Panc1 (cell line): ENCODE measurements around the gene ERO1B. TPM values are rescaled to one million over a fixed set of nuclear protein-coding genes. Genes with fewer than 3 reads are reported as not detected.

Experiments
- ATAC-seq: fragments of 200-7000 bp; cut with Tn5 transposase; 2 replicates; pipeline ENCODE4 v1.9.1; 2020; ENCODE audit warnings: mild to moderate bottlenecking, moderate library complexity
- BruUV-seq: library from RNA; stranded (reverse); fragments of 400-500 nt; replicated peaks from 2 replicates; lab custom pipeline; 2021; lab: Mats Ljungman, UMichigan
- CTCF ChIA-PET: fragments of 300-600 bp; sonication (Branson Sonifier 250); formaldehyde crosslinking; loops from one replicate; lab custom pipeline; 2022; ENCODE audit warnings: antibody characterized with exemption; lab: Charles Lee
- POLR2A ChIA-PET: fragments of 300-600 bp; sonication (Branson Sonifier 250); formaldehyde crosslinking; loops from one replicate; lab custom pipeline; 2022; ENCODE audit warnings: antibody characterized with exemption; lab: Charles Lee
- DNase-seq: peaks from one replicate; pipeline ENCODE4 v3.0.0-alpha.2; 2010; ENCODE audit warnings: low read depth, low spot score
- H3K27ac ChIP-seq: 2 replicates; pipeline ENCODE4 v1.5.1; 2011; ENCODE audit warnings: mild to moderate bottlenecking, low read length, inconsistent platforms
- H3K27me3 ChIP-seq: fragments of 200-500 bp; sonication (Bioruptor generic); 2 replicates; pipeline ENCODE4 v1.6.0; 2014; ENCODE audit warnings: low read length, inconsistent platforms; ENCODE audit not compliant: control insufficient read depth, insufficient read depth
- H3K36me3 ChIP-seq: fragments of 200-500 bp; sonication (Bioruptor generic); 2 replicates; pipeline ENCODE4 v1.5.1; 2014; ENCODE audit warnings: inconsistent platforms, mild to moderate bottlenecking, low read length, moderate library complexity; ENCODE audit not compliant: control insufficient read depth, insufficient read depth
- H3K4me1 ChIP-seq: 2 replicates; pipeline ENCODE4 v1.5.1; 2011; ENCODE audit warnings: inconsistent platforms, mild to moderate bottlenecking, low read length, moderate library complexity; ENCODE audit not compliant: control insufficient read depth, insufficient read depth
- H3K4me3 ChIP-seq, 2 experiments: 2 replicates each; pipeline ENCODE4 v1.5.1; 2011 to 2012; ENCODE audit warnings: low read depth in 2 of 2, low read length in 2 of 2, mild to moderate bottlenecking in 2 of 2, inconsistent platforms in 1 of 2, moderate library complexity in 1 of 2
- H3K9me3 ChIP-seq: fragments of 200-500 bp; sonication (Bioruptor generic); 2 replicates; pipeline ENCODE4 v1.5.1; 2014; ENCODE audit warnings: low read depth, mild to moderate bottlenecking, inconsistent platforms, low read length, moderate library complexity; ENCODE audit not compliant: control insufficient read depth, insufficient read depth
- POLR2AphosphoS5 ChIP-seq: IDR thresholded peaks from 2 replicates; pipeline ENCODE4 v1.6.1; 2012; ENCODE audit warnings: mild to moderate bottlenecking, low read depth, low read length, moderate library complexity
- SIN3A ChIP-seq: IDR thresholded peaks from 2 replicates; pipeline ENCODE4 v1.6.1; 2012; ENCODE audit warnings: low read depth, mild to moderate bottlenecking, low read length, moderate library complexity, borderline replicate concordance; ENCODE audit not compliant: insufficient read depth
- TCF7L2 ChIP-seq: IDR thresholded peaks from 2 replicates; pipeline ENCODE4 v1.6.1; 2011; ENCODE audit warnings: mild to moderate bottlenecking, low read depth, low read length, inconsistent platforms
- in situ Hi-C: cut with HindIII; loops from 2 replicates; pipeline ENCODE4 v1.10.0; 2016; ENCODE audit warnings: low sequenced_read_pairs, low pct_unique_long_range_greater_than_20kb
- intact Hi-C: fragments of 100-400 bp; cut with micrococcal nuclease; formaldehyde crosslinking; loops from one replicate; pipeline ENCODE4 v1.10.0; 2022; ENCODE audit not compliant: unreplicated experiment
- total RNA-seq: library from RNA; stranded (reverse); gene quantifications from one replicate; pipeline ENCODE4 v1.2.1, GENCODE V29; 2021; ENCODE audit not compliant: unreplicated experiment
- TF ChIP-seq, protein P1 (sequence below): fragments of 450-650 bp; IDR thresholded peaks from 2 replicates; pipeline ENCODE4 v1.5.1; 2017; ENCODE audit warnings: mild to moderate bottlenecking
- TF ChIP-seq, protein P2 (sequence below), 2 experiments: IDR thresholded peaks; 2 replicates each; pipeline ENCODE4 v1.6.1; 2011 to 2012; ENCODE audit warnings: low read depth in 2 of 2, control low read depth in 1 of 2, low read length in 1 of 2, mild to moderate bottlenecking in 1 of 2, moderate library complexity in 1 of 2; ENCODE audit not compliant: insufficient read depth in 1 of 2

Gene ERO1B
- total RNA-seq, 1 experiment from 2014 or later, result 19.9 TPM

DNA sequence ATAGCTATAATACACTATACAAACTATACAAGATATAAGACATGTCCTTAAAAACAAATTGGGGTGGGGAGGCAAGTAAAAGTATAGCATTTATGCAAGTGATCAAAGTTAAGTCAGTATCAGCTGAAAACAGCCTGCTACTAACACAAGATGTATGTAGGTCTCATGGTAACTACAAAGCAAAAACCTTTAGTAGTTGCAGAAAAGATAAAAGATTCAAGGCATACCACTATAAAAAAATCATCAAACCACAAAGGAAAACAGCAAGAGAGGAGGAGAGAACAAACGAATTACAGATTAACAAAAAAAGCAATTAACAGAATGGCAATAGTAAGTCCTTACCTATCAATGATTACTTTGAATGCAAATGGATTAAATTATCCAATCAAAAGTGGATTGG, 22.7 kb downstream of the ERO1B start:
- TF ChIP-seq POLR2AphosphoS5, result no peak
- TF ChIP-seq, protein P1, sequence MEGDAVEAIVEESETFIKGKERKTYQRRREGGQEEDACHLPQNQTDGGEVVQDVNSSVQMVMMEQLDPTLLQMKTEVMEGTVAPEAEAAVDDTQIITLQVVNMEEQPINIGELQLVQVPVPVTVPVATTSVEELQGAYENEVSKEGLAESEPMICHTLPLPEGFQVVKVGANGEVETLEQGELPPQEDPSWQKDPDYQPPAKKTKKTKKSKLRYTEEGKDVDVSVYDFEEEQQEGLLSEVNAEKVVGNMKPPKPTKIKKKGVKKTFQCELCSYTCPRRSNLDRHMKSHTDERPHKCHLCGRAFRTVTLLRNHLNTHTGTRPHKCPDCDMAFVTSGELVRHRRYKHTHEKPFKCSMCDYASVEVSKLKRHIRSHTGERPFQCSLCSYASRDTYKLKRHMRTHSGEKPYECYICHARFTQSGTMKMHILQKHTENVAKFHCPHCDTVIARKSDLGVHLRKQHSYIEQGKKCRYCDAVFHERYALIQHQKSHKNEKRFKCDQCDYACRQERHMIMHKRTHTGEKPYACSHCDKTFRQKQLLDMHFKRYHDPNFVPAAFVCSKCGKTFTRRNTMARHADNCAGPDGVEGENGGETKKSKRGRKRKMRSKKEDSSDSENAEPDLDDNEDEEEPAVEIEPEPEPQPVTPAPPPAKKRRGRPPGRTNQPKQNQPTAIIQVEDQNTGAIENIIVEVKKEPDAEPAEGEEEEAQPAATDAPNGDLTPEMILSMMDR, result no peak
- H3K27me3 ChIP-seq, result no peaks in the 10 kb centered on the region
- no peaks in the 10 kb centered on the region for H3K4me1 ChIP-seq
- H3K27ac ChIP-seq, result no peak overlapping the region
- intact Hi-C loops (no loop called here), in situ Hi-C loops (no loop called here)
- DNase-seq, result no peak
- H3K4me3 ChIP-seq, result no peak overlapping the region
- no peaks in the 10 kb centered on the region; the same call in 1 of the 2 replicates for H3K9me3 ChIP-seq
- POLR2A ChIA-PET, result no interaction called here
- no peak for ATAC-seq
- no TSS peak for BruUV-seq
- no peaks in the 10 kb centered on the region for H3K36me3 ChIP-seq
- CTCF ChIA-PET, result no interaction called here

DNA sequence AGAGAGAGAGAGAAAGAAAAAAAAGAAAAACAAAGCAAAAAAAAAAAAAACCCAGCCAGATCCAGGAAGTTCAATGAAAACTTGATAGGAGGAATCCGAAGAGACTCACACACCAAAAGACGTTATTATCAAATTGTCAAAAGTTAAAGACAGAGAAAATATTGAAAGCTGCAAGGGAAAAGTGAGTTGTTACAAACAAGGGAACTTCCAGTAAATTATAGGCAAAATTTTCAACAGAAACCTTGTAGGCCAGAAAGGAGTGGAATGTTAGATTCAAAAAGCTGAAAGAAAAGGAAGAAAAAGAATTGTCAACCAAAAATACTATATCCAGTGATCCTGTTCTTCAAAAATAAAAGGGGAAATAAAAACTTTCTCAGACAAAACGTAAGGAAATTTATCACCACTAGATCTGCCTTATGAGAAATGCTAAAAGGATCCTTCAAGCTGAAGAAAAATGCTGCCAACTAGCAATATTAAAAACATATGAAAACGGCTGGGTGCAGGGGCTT, 23.6 kb downstream of the ERO1B start:
- ATAC-seq (no peak), DNase-seq (no peak)
- ChIA-PET POLR2A (interaction anchor here (0.8 kb wide), 1 partner anchor 14 kb away, joined by 7 read pairs; no protein-coding TSS in a partner anchor), CTCF (no interaction called here)
- no peaks in the 10 kb centered on the region for H3K27me3 ChIP-seq
- H3K9me3 ChIP-seq, result no peaks in the 10 kb centered on the region; the same call in 1 of the 2 replicates
- H3K27ac ChIP-seq, result no peak overlapping the region
- no peak overlapping the region for H3K4me3 ChIP-seq
- H3K4me1 ChIP-seq, result no peaks in the 10 kb centered on the region
- no peaks in the 10 kb centered on the region for H3K36me3 ChIP-seq
- intact Hi-C loops, result no loop called here
- no TSS peak for BruUV-seq
- in situ Hi-C loops, result no loop called here
- TF ChIP-seq, protein P2, sequence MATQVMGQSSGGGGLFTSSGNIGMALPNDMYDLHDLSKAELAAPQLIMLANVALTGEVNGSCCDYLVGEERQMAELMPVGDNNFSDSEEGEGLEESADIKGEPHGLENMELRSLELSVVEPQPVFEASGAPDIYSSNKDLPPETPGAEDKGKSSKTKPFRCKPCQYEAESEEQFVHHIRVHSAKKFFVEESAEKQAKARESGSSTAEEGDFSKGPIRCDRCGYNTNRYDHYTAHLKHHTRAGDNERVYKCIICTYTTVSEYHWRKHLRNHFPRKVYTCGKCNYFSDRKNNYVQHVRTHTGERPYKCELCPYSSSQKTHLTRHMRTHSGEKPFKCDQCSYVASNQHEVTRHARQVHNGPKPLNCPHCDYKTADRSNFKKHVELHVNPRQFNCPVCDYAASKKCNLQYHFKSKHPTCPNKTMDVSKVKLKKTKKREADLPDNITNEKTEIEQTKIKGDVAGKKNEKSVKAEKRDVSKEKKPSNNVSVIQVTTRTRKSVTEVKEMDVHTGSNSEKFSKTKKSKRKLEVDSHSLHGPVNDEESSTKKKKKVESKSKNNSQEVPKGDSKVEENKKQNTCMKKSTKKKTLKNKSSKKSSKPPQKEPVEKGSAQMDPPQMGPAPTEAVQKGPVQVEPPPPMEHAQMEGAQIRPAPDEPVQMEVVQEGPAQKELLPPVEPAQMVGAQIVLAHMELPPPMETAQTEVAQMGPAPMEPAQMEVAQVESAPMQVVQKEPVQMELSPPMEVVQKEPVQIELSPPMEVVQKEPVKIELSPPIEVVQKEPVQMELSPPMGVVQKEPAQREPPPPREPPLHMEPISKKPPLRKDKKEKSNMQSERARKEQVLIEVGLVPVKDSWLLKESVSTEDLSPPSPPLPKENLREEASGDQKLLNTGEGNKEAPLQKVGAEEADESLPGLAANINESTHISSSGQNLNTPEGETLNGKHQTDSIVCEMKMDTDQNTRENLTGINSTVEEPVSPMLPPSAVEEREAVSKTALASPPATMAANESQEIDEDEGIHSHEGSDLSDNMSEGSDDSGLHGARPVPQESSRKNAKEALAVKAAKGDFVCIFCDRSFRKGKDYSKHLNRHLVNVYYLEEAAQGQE (IDR thresholded peaks at IDR 0.05; ENCODE audit: insufficient read depth in 1 of 2, low read depth in 2 of 2, low read length in 1 of 2), result no peak
- no peak for TF ChIP-seq POLR2AphosphoS5
- no peak for TF ChIP-seq SIN3A
- TF ChIP-seq, protein P1, result no peak
- no peak for TF ChIP-seq TCF7L2
